HFFc6 (cell line): Measurements from ENCODE around the gene PDCD4. TPM values are rescaled to one million over a fixed set of nuclear protein-coding genes. Genes with fewer than 3 reads are reported as not detected.

Experiments
- DNase-seq: peaks from one replicate; pipeline ENCODE4 v3.0.0-alpha.2; 2018
- H3K27ac Mint-ChIP-seq: 2 replicates; pipeline ENCODE4 v1.8.0; 2020; ENCODE audit warnings: mild to moderate bottlenecking, mixed read lengths
- H3K27me3 Mint-ChIP-seq: 2 replicates; pipeline ENCODE4 v1.8.0; 2021; ENCODE audit warnings: mild to moderate bottlenecking, moderate library complexity, mixed read lengths; ENCODE audit not compliant: insufficient read depth
- H3K36me3 Mint-ChIP-seq: 2 replicates; pipeline ENCODE4 v1.8.0; 2021; ENCODE audit warnings: low read depth, mixed read lengths
- H3K4me1 Mint-ChIP-seq: 2 replicates; pipeline ENCODE4 v1.8.0; 2020; ENCODE audit warnings: low read depth, mixed read lengths
- H3K4me3 Mint-ChIP-seq: 2 replicates; pipeline ENCODE4 v1.8.0; 2020; ENCODE audit warnings: mild to moderate bottlenecking, moderate library complexity, mixed read lengths
- H3K9me3 Mint-ChIP-seq: 2 replicates; pipeline ENCODE4 v1.8.0; 2020; ENCODE audit warnings: mild to moderate bottlenecking, mixed read lengths
- CTCF ChIP-seq: fragments of 200-600 bp; sonication (generic); IDR thresholded peaks from 2 replicates; pipeline ENCODE4 v1.5.0; 2021; ENCODE audit warnings: antibody characterized with exemption, mild to moderate bottlenecking
- total RNA-seq, 6 experiments: library from RNA; stranded (reverse); fragmentation: NEBNext Ultra II Directional; extraction: Animal tissue kit (Norgen Biotek cat#: 25700); gene quantifications; 2 replicates in 1 of 6; 3 replicates in 5 of 6; pipeline ENCODE4 v1.2.3, GENCODE V29; 2021

Gene PDCD4
- total RNA-seq, 6 experiments from 2014 or later = 56.0 to 85.6 (median 72.8) TPM

GRCh38 chr10:110825508-110825907, 46.2 kb upstream of the PDCD4 start:
- H3K4me3 Mint-ChIP-seq = no peak overlapping the region
- H3K27ac Mint-ChIP-seq = no peak overlapping the region
- H3K9me3 Mint-ChIP-seq = no peaks in the 10 kb centered on the region
- DNase-seq = no peak
- H3K27me3 Mint-ChIP-seq = peaks cover 34% of the 10 kb centered on the region
- no peaks in the 10 kb centered on the region for H3K36me3 Mint-ChIP-seq
- TF ChIP-seq CTCF = no peak
- peaks cover under 1% of the 10 kb centered on the region; the same call in 1 of the 2 replicates for H3K4me1 Mint-ChIP-seq

- Mint-ChIP-seq H3K36me3 (no peaks in the 10 kb centered on the region), H3K4me1 (no peaks in the 10 kb centered on the region), H3K9me3 (no peaks in the 10 kb centered on the region), H3K4me3 (no peak overlapping the region), H3K27ac (no peak overlapping the region), H3K27me3 (peaks cover 31% of the 10 kb centered on the region)
- TF ChIP-seq CTCF = no peak
- DNase-seq = peak; percentile 51
Measured at GRCh38 chr10:110827410-110827809, 44.3 kb upstream of the PDCD4 start.

- H3K27ac Mint-ChIP-seq = no peak overlapping the region
- no peak overlapping the region for H3K4me3 Mint-ChIP-seq
- H3K27me3 Mint-ChIP-seq = peaks cover 27% of the 10 kb centered on the region
- no peaks in the 10 kb centered on the region for H3K36me3 Mint-ChIP-seq
- TF ChIP-seq CTCF = no peak
- no peaks in the 10 kb centered on the region for H3K9me3 Mint-ChIP-seq
- no peak for DNase-seq
- no peaks in the 10 kb centered on the region for H3K4me1 Mint-ChIP-seq
Measured at GRCh38 chr10:110827875-110828274, 43.9 kb upstream of the PDCD4 start.

- Mint-ChIP-seq H3K4me1 (no peaks in the 10 kb centered on the region), H3K27ac (no peak overlapping the region), H3K4me3 (no peak overlapping the region), H3K27me3 (peaks cover 27% of the 10 kb centered on the region), H3K9me3 (no peaks in the 10 kb centered on the region), H3K36me3 (no peaks in the 10 kb centered on the region)
- no peak for DNase-seq
- TF ChIP-seq CTCF = no peak
Measured at GRCh38 chr10:110828525-110828924, 43.2 kb upstream of the PDCD4 start.

GRCh38 chr10:110829721-110830410, 41.9 kb upstream of the PDCD4 start:
- DNase-seq = no peak
- no peaks in the 10 kb centered on the region for H3K9me3 Mint-ChIP-seq
- no peak overlapping the region for H3K4me3 Mint-ChIP-seq
- no peak overlapping the region for H3K27ac Mint-ChIP-seq
- no peaks in the 10 kb centered on the region for H3K36me3 Mint-ChIP-seq
- H3K27me3 Mint-ChIP-seq = peaks cover 26% of the 10 kb centered on the region
- H3K4me1 Mint-ChIP-seq = no peaks in the 10 kb centered on the region
- no peak for TF ChIP-seq CTCF
